HG03097 (cell line): ENCODE data around the gene RIPK4.
"Not testable (repeated sequence)": the region's sequence is repeated elsewhere in the genome, so short reads cannot be mapped to it uniquely, and the experiment has no call there.

Experiments
- ATAC-seq: cut with Tn5 transposase; IDR thresholded peaks from one replicate; pipeline ENCODE4 v1.9.1; 2021; ENCODE audit not compliant: unreplicated experiment, low FRiP score

Gene RIPK4

DNA sequence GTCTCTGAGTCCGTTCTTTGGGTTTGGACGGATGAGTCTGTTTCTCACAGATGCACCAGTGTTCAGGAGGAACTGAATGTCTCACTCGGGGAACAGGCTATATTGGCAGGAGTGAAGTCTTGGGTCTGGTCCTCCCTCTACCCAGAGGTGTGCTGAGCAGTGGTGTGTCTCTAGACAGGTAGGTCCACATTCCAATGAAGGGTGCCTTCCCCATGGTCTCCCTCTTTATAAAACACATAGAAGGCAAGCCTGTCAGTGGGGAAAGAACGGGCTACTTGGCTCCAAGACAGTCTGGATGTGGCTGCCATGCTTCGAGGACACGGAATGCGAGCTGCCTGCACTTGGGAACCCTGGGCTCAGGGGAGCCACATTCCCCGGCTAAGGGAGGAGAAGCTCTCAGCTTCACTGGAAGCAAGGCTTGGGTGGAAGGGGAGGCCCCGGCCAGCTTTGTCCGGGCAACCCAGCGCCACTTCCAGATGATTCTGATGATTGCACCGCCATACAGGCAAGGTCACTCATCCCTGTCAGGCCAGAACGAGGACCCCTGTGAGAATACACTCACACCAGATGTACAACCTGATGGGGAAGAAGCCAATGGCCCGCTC, 29.7 kb upstream of the RIPK4 start:
- ATAC-seq, result no peak

DNA sequence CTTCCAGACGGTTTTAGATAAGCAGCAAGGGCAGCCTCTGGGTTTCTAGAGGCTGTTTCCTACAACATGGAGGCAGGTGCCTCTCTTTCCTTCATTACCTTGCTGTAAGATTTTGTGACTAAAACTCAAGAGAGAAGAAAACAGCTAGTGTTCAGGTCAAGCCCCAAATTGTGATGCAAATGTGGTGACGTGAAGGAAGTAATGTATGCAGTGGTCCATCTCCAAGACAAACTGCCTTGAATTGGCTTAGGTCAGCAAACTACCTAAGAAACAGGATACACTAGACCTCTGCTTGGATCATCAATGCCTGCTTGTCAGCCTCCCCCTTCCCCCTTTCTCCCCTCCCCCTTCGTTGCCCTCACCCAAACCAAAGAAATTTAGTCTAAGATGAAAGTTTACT, 28.9 kb upstream of the RIPK4 start:
- no peak for ATAC-seq

DNA sequence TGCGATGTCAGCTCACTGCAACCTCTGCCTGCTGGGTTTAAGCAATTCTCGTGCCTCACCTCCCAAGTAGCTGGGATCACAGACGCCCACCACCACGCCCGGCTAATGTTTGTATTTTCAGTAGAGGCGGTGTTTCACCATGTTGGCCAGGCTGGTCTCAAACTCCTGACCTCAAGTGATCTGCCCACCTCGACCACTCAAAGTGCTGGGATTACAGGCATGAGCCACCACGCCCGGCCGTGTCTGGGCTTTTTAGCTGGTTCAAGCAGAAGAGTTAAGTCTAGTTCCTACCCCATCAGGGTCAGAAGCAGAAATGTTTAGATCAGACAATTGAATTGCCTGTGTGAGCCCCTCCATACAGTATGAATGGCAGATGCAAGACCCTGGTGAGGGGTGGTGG, 27.7 kb upstream of the RIPK4 start:
- no peak for ATAC-seq

DNA sequence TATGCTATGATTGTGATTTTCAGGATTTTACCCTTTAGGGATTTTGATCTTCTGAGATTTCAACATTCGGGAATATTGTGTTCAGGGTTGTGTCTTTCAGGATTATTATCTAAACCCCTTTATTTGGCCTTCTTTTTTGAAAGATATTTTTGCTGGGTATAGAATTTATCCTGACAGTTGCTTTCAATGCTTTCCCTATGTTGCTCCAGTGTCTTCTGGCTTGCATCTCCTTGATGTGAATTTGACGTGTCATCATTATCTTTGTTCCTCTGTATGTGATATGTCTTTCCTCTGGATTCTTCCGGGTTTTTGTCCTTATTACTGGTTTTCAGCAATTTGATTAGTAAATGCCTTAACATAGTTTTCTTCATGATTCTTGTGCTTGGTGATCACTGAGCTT, 25.9 kb upstream of the RIPK4 start:
- no peak for ATAC-seq

DNA sequence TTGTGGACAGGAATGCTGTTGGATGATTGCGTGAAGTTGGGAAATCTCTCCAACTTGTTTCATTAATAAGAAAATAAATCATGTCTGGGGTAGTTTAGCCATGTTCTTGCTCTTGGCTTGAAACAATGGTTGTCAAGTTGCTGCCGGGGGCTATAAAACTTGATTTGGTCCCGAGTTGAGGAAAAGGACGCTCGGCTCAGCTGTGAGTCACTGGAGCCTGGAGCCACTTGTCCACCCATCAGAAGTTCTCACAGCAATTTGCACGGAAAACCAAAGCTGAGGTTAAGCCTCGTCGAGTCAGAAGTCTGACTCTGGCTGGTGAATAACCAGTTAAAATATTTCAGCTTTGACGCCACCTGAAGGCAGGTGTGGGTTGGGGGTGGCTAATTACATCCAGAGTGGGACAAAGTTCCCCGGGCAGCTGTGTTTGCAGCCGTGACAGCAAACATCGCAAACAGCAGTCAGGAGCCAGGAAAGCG, 19.7 kb upstream of the RIPK4 start:
- no peak for ATAC-seq

DNA sequence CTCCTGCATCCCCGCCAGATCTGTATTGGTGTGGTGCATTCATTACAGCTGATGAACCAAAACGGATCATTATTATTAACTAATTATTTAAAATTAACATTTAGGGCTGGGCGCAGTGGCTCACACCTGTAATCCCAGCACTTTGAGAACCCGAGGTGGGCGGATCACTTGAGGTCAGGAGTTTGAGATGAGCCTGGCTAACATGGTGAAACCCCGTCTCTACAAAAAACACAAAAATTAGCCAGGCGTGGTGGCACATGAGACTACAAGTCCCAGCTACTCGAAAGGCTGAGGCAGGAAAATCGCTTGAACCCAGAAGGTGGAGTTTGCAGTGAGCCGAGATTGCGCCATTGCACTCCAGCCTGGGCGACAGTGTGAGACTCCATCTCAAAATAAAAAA, 18.4 kb upstream of the RIPK4 start:
- not testable (repeated sequence) for ATAC-seq

DNA sequence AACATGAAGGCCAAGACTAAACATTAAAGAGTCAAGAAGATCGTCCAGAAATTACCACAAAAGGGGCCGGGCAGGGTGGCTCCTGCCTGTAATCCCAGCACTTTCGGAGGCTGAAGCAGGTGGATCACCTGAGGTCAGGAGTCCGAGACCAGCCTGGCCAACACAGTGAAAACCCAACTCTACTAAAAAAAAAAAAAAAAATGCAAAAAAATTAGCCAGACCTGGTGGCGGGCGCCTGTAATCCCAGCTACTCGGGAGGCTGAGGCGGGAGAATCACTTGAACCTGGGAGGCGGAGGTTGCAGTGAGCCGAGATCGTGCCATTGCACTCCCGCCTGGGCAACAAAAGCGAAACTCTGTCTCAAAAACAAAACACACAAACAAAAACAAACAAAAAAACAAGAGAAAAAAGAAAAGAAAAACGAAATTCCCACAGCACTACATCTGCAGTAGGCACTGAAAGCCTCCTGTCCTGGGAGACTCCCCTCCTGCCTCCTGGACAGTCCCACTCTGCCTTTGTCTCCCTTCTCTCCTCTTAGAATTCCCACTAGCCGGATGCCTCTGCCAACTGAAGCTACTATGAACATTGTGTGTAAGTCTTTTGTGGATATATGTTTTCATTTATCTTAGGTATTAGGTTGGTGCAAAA, 17.7 kb upstream of the RIPK4 start:
- no peak for ATAC-seq

DNA sequence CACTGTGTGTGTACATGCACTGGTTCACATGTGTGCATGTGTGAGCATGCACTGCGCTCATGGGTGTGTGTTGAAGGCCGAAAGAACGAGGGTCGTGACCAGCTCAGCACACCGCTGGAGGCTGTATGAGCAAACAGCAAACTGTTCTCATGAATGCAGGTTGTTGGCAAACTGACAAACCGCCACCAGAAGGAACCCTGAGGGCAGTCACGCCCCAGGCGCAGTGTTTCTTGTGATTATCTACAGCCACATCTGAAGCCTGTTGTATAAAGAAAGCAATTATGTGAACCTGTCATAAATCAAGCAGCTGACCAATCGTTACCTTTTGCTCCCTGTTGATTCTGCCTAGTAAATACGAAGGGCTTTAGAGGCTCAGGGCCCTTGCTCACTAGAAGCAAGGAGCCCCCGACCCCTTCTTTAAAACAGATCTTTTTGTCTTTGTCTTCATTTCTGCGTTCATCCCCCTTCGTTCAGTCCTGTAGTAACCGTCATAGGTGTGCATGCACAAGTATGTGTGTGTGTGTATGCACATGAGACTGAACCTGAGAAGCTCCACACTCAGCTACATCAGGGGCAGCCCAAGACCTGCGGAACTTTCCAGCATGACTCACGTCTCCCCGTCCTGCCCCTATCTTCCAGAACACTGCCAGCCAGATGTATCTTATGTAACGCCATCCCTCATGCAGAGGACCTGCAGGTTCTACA, 16.8 kb upstream of the RIPK4 start:
- no peak for ATAC-seq

DNA sequence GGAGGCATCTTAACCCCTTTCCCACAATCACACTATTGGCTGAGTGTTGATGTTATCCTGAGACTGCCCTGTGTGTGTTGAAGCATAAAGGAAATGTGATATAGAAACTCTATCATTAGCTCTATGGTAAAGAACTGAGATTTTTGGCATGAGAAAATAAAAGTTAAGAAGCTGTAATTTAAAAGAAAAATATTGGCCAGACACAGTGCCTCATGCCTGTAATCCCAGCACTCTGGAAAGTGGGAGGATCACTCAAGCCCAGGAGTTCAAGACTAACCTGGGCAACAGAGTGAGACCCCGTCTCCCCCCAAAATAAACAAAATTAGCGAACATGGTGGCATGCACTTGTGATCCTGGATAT, 14.2 kb upstream of the RIPK4 start:
- ATAC-seq, result no peak

DNA sequence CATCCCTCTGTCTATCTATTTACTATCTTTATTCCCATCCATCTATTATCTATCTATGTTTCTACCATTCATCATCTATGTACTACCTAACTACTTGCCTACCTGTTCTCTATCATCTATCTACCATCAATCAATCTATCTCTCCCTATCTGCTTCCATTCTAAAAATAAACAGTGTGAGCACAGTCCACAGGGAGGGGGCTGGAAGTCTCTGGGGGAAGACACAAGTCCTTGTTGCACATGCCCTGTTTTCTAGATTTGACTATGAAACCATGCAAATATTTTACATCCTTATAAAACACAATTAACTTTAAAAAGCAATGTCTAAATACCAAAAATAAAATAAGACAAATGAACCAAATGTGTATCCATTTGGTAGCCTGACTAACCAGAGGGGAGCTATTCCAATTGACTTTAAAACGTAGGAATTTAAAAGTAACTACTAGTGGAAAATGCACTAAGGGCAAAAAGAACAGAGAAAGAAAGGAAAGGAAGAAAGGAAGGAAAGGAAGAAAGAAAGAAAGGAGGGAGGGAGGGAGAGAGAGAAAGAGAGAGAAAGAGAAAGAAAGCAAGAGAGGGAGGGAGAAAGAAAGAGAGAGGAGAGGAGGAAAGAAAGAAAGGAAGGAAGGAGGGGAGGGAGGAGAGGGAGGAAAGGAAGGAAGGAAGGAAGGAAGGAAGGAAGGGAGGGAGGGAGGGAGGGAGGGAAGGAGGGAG, 13.6 kb upstream of the RIPK4 start:
- ATAC-seq, result no peak

DNA sequence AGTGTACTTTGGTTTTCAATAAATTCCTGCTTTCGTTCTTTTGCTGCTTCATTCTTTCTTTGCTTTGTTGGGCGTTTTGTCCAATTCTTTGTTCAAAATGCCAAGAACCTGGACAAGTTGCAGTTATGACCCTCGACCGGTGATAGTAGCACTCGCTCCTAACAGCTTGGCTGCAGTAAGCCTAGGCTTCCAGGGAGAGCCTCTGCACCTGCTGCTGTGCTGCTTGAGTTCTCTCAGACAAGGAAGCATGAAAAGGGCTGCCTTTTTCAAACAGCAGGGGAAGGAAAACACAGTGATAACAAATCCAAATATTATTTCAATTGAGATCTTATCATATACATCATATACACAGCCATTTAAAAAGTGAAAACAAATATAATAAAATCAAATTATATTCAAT, 12.8 kb upstream of the RIPK4 start:
- ATAC-seq, result no peak

DNA sequence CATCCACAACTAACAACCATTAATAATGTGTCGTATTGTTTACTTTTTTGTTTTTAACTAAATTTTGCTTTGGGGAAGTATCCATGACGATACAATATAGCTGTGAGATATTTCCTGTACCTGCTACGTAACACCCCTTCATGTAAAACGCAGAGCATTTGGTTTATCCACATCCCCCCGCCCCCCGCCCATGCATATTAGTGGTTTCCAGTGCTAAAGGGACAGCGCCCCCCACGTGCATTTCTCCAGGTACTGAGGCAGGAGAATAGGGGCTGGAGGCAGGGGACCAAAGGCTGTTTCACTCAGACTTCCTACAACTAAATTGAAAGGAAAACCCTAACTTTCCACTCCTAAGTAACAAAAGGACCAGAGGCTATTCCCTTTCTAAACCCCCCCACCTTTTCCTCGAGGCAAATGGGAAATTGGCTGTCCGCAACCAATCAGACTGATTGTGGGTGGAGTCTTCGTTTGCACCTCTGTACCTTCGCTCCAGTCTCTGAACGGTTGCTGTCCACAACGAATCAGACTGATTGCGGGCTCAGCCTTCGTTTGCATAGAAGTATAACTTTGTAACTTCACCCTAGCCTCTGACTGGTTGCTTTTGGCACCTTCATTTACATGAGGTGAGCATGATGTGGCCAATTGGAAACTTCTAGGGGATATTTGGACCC, 12.2 kb upstream of the RIPK4 start:
- no peak for ATAC-seq

DNA sequence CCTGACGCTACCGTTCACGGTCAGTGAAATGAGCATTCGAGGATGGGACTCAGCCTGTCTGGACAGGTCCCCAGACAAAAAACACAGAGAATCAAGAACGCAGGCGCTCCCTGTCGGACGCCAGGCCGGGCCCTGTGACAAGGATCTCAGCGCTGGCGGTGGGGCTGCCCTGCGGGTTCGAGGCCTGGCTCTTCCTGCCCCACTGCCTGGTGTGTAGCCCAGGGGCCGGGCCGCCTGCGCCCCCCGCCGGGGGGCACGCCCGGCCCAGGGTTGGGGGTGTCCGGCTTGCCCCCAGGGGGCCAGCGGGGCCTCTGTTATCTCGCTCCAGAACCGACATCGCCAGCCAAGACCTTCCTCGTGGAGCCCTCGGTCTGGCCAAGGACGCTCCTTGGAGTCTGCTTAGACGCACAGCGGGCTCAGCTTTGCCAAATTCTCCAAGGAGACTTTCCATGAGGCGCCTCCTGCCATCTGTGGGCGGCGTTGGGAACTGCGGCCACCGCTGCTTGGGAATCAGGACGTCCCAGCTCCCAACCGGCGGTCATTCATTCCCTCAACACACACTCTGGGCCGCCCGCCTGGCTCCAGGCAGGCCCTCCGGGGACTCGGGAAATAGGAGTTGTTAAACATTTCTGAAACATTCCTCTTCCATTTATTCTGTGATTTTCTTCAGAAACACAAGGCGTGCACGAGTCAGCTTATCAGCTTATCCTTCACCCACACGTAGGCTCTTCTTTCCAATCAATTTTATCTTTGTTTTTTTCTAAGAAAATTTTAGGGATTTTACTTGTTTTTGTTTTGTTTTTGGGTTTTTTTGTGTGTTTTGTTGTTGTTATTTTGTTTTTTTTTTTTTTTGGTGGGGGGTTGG, 11.3 kb upstream of the RIPK4 start:
- ATAC-seq, result no peak

DNA sequence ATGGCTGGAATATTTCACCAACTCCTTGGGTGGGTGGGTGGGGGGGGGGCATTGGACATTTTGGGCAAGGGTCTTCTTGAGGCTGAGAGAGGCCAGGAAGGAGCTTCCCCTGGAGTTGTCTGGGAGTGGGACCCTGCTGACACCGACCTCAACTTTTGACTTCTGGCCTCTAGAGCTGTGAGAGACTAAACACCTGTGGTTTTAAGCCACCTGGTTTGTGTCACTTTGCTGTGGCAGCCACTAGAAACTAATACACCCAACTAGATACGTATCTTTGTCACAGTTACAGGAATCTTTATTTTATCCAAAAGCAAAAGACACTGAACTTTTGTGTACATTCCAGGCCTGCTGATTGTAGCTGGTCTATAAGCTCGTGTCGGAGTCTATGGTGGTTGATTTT, 9.9 kb upstream of the RIPK4 start:
- ATAC-seq, result no peak

DNA sequence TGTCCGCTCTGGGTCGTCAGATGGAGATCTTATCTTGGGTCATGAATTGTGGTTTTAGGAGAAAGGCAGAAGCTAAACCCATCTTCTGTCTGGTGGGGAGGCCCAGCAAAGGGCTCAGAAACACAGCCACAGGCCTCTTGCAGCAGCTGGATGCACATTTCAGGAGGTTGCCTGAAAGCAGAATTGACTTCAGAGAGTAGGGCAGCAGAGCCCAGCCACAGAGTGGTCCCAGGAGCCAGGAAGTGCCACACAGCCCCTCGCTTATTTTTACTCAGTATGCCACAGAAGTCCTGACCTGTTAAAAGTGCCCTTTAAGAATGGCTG, 8.3 kb upstream of the RIPK4 start:
- ATAC-seq, result no peak

DNA sequence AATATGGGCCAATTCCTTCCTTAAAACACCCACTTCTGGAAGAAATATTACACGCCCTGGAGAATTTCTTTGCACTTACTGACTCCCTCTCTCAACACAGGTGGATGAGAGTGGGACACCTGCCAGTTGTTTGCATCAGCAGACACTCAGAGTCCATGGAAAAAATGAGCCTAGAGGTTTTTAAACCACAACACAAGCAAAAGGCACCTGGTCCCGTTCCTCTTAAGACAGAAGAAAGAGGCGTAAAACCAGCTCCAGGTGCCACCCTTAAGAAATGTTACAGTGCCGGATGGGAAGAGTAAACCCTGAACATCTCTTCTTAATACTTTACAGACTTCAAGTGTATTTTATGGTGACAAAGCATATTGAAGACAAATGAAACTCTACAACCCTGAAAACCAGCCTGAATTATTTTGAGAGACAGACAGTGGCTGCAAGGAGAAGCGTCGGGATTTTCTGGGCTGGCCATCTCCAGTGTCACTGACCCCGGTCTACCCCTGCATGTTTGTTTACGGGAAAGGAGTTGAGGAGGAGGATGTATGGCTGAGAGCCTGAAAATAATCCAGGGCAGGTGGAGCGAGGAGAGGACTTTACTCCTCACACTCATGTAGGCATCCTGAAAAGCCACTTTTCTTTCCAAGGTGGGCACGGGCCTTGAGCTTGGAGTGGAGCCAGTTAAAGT, 7.8 kb upstream of the RIPK4 start:
- ATAC-seq, result no peak

DNA sequence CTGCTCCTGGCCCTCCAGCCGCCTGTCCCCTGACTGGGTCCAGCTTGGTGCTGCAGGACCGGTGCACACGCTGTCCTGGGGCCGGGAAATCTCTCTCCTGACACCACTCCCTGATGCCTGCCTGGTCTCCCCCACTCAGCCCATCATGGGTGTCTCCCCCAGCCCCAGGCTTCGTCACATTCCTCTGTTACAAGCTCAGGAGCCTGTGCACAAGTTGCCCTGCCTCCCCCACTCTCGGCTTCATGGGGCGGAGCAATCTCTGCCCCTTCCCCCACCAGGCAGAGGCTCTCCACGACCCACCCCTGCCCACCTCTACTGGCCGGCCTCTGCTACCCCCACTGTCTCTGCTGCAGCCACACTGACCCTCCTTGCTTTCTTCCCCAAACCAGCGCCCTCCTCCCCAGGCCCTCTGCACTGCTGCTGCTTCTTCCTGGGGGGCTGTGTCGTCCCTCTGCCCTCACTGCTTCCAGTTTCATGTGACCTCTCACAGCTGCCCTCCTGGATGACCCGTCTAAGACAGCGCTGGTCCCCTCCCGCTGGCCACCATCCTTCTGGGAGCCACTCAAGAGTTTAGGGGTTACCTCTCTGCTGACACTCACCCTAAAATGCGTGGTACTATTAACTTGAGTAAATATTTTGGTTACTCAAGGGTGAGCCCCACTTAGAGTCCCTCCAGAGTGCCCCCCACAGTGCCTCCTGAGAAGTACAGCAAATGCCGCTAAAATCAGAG, 5.7 kb upstream of the RIPK4 start:
- no peak for ATAC-seq

DNA sequence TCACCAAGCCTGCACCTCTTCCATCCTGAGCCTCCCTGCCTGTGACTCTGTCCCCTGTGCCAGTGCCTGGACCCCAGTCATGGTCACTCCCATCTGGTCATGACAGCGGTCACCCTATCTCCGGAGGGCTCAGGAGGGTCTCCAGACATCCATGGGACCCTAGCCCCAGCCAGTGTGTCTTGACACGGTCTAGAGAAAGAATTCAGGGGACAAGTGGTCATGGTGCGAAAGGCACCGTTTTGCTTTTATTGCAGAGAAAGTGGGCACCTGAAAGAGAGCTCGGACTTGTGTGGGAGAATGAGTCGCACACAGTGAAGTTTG, 4.7 kb upstream of the RIPK4 start:
- no peak for ATAC-seq
